Measurements from ENCODE around the gene STX12.

STX12 gene

DNA sequence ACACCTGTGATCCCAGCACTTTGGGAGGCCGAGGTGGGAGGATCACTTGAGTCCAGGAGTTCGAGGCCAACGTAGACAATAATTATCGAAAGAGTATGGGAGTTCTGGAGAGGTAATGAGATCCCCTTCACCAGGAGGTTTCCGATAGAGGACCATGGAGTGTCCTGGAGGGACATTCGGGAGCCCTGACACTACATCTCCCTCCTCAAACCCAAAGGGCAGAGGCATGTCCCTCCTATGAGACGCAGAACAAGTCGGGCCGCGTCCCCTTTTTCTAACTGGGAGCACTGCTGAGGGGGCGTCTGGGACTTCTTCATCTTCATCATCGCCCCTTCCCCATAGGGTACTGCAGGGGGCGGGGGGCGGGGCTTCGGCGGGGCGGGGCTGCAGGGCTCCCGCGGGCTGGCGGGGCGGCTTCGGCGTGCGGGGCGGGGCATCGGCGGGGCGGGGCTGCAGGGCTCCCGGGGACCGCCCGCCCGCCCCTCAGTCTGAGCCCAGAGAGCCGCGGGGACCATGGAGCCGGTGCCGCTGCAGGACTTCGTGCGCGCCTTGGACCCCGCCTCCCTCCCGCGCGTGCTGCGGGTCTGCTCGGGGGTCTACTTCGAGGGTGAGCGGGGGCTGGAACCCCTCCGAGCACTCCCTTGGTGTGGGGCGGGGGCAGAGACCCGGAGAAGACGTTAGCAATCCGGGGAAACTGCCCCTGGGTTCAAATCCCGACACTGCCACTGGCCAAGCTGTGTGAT is 99.2 kb downstream of the STX12 start, which contains the start of gene THEMIS2:
THEMIS2 (plus strand) TSS at position 486 of the 743 bp plus-strand sequence; CDS start at position 514, 28 bp downstream.
- DNase-seq = peak; percentile 75

- no peak for DNase-seq
These were observed 100.0 kb downstream of the STX12 start for GRCh38 chr1:27872802-27873551.

DNA sequence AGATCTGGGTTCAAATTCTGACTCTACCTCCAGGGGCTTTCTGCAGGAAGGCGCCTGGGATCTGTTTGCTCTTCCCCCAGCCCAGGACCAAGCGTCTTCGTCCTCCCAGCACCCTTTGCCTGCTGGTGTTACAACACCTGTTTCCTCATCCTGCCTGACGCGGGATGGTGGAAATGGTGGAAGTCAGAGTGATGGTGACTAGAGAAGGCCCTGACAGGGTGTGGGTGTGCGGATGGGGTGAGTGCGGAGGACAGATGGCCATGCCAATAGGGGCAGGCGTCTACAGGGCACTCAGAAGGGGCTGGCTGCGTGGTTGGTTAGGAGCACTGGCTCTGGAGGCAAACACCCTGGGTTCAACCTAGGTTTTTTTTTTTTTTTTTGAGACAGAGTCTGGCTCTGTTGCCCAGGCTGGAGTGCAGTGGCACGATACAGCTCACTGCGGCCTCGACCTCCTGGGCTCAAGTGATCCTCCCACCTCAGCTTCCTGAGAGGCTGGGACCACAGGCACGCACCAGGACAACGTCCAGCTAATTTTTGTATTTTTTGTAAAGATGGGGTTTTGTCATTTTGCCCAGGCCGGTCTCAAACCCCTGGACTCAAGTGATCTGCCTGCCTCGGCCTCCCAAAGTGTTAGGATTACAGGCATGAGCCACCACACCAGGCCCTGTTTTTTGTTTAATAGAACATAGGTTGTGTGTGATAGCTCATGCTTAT is 100.8 kb downstream of the STX12 start:
- DNase-seq = no peak

Data from right forelimb (tissue), 1 donor.